Measurements from ENCODE around the gene TRIM52. TPM values are rescaled to one million over a fixed set of nuclear protein-coding genes. Genes with fewer than 3 reads are reported as not detected.

TRIM52 gene
- total RNA-seq, 4 donors from 2014 or later = 5.2 to 13.2 (median 9.3) TPM

GRCh38 chr5:181235323-181235688, 25.6 kb downstream of the TRIM52 start:
- 76 to 79% methylated on average over 5 of the region's 5 CpGs for WGBS, 2 donors
- no peak overlapping the region for H3K4me3 ChIP-seq (ENCODE audit: low read depth, poor library complexity, severe bottlenecking)
- intact Hi-C loops (cut with DNase I; ENCODE audit: low total_unique reads) = no loop called here
- TF ChIP-seq, protein P1, sequence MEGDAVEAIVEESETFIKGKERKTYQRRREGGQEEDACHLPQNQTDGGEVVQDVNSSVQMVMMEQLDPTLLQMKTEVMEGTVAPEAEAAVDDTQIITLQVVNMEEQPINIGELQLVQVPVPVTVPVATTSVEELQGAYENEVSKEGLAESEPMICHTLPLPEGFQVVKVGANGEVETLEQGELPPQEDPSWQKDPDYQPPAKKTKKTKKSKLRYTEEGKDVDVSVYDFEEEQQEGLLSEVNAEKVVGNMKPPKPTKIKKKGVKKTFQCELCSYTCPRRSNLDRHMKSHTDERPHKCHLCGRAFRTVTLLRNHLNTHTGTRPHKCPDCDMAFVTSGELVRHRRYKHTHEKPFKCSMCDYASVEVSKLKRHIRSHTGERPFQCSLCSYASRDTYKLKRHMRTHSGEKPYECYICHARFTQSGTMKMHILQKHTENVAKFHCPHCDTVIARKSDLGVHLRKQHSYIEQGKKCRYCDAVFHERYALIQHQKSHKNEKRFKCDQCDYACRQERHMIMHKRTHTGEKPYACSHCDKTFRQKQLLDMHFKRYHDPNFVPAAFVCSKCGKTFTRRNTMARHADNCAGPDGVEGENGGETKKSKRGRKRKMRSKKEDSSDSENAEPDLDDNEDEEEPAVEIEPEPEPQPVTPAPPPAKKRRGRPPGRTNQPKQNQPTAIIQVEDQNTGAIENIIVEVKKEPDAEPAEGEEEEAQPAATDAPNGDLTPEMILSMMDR (IDR thresholded peaks at IDR 0.05) = no peak
- no peak for TF ChIP-seq POLR2A (IDR thresholded peaks at IDR 0.05)
- DNase-seq (ENCODE audit: low spot score in 2 of 2) = no peak

DNA sequence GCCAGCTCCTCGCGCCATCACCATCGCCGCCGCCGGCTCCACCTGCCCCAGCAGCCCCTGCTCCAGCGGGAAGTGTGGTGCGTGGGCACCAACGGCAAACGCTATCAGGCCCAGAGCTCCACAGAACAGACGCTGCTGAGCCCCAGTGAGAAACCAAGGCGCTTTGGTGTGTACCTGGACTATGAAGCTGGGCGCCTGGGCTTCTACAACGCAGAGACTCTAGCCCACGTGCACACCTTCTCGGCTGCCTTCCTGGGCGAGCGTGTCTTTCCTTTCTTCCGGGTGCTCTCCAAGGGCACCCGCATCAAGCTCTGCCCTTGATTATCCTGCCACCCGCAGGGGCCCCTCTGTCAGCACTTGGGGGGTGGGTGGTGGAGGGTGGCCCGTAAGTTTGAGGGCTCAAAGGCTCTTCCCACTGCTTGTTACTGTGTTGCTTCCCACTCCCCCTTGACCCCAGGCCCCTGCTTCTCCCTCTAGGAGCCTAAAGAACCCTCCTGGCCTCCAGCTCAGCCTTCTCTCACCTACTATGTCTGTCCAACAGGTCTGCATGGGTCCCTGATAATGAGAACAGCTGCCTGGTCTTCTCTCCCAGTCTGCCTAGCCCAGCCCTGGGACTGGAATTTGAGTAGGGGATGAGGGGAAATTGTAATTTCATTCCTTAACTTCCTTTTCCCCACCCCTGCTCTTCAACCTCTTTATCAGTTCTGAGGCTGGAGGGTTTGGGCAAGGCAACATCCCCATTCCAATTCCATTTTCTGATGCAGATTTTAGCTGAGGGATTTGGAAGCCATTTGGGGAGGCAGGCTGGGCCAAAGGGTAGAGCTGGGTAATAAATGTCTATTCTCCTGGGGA, 26.3 kb downstream of the TRIM52 start:
- H3K4me3 ChIP-seq (ENCODE audit: low read depth, poor library complexity, severe bottlenecking) = no peak overlapping the region
- intact Hi-C loops (cut with DNase I; ENCODE audit: low total_unique reads) = no loop called here
- 91 to 92% methylated on average over 22 of the region's 22 CpGs for WGBS, 2 donors
- DNase-seq (ENCODE audit: low spot score in 2 of 2) = peak in 1 of 2 donors; percentile 58
- TF ChIP-seq, protein P1 (IDR thresholded peaks at IDR 0.05) = no peak
- TF ChIP-seq POLR2A (IDR thresholded peaks at IDR 0.05) = no peak

DNA sequence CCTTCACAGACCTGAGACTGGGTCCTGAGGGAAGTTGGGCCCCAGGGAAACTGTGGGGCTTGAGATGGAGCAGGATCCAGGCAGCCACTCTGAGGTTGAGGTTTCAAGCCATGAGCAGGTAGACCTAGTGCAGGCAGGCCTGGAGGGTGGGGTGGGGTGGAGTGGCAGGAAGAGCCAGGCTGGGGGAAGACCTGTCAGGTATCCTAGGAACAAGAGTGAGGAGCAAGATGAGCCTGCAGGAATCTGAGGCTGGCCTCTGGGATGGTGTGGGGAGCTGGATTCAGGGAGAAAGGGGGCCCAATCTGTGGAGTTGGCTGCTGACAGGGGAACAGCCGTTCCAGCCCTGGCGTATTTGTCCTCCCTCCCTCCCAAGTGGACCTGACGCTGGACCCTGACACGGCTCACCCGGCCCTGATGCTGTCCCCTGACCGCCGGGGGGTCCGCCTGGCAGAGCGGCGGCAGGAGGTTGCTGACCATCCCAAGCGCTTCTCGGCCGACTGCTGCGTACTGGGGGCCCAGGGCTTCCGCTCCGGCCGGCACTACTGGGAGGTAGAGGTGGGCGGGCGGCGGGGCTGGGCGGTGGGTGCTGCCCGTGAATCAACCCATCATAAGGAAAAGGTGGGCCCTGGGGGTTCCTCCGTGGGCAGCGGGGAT, 27.0 kb downstream of the TRIM52 start:
- intact Hi-C loops (cut with DNase I; ENCODE audit: low total_unique reads) = no loop called here
- WGBS, 2 donors = 87 to 92% methylated on average over 11 to 23 of the region's 24 CpGs
- H3K4me3 ChIP-seq (ENCODE audit: low read depth, poor library complexity, severe bottlenecking) = no peak overlapping the region
- TF ChIP-seq POLR2A (IDR thresholded peaks at IDR 0.05) = no peak
- TF ChIP-seq, protein P1 (IDR thresholded peaks at IDR 0.05) = no peak
- DNase-seq (ENCODE audit: low spot score in 2 of 2) = peak in 1 of 2 donors; percentile 75

GRCh38 chr5:181233088-181233800, 27.7 kb downstream of the TRIM52 start:
- 77 to 84% methylated on average over 16 of the region's 16 CpGs for WGBS, 2 donors
- intact Hi-C loops (cut with DNase I; ENCODE audit: low total_unique reads) = no loop called here
- H3K4me3 ChIP-seq (ENCODE audit: low read depth, poor library complexity, severe bottlenecking) = no peak overlapping the region

DNA sequence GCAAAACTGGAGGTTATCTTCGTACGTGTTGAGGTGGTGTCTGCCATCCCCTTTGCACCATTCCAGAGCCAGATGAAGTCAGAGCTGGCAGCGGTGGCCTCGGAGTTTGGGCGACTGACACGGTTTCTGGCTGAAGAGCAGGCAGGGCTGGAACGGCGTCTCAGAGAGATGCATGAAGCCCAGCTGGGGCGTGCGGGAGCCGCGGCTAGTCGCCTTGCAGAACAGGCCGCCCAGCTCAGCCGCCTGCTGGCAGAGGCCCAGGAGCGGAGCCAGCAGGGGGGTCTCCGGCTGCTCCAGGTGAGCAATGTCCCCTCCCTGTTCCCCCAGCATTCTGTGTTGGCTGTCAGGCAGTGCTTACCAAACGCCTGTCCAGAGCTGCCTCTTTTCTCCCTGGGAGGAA, 28.4 kb downstream of the TRIM52 start:
- no peak for DNase-seq (ENCODE audit: low spot score in 2 of 2)
- TF ChIP-seq, protein P1 (IDR thresholded peaks at IDR 0.05) = no peak
- no peak for TF ChIP-seq POLR2A (IDR thresholded peaks at IDR 0.05)
- intact Hi-C loops (cut with DNase I; ENCODE audit: low total_unique reads) = no loop called here
- WGBS, 2 donors = 62 to 66% methylated on average over 16 to 18 of the region's 18 CpGs
- H3K4me3 ChIP-seq (ENCODE audit: low read depth, poor library complexity, severe bottlenecking) = no peak overlapping the region

More at GRCh38 chr5:181233088-181233800, 27.7 kb downstream of the TRIM52 start:
- DNase-seq (ENCODE audit: low spot score in 2 of 2) = peak in 1 of 2 donors; percentile 77
- TF ChIP-seq, protein P1 (IDR thresholded peaks at IDR 0.05) = no peak
- no peak for TF ChIP-seq POLR2A (IDR thresholded peaks at IDR 0.05)
